Epithelial cell of proximal tubule (primary cell): ENCODE measurements around the gene MRPL14. TPM values are rescaled to one million over a fixed set of nuclear protein-coding genes. Genes with fewer than 3 reads are reported as not detected.

Experiments used
- DNase-seq: peaks from one replicate; pipeline ENCODE4 v3.0.0-alpha.2; 2011; ENCODE audit warnings: low read depth
- H3K4me3 ChIP-seq: 2 replicates; pipeline ENCODE4 v1.5.1; 2011; ENCODE audit warnings: low read depth, mild to moderate bottlenecking, low read length
- CTCF ChIP-seq: conservative IDR thresholded peaks from 2 replicates; pipeline ENCODE4 v1.5.1; 2012; ENCODE audit warnings: low read depth, mild to moderate bottlenecking, low read length
- total RNA-seq: library from RNA; depleted of rRNA; stranded (reverse); fragments of >200 nt; gene quantifications from 2 replicates; pipeline ENCODE4 v1.2.3, GENCODE V29; 2015

Gene MRPL14
- total RNA-seq, 1 donor from 2014 or later, result 95.5 TPM

- TF ChIP-seq CTCF, result no peak
- H3K4me3 ChIP-seq, result no peak overlapping the region
- DNase-seq, result no peak
Measured at GRCh38 chr6:44133981-44134711, 6.9 kb upstream of the MRPL14 start.

- H3K4me3 ChIP-seq, result no peak overlapping the region
- TF ChIP-seq CTCF, result no peak
- DNase-seq, result no peak
Measured at GRCh38 chr6:44133003-44133931, 6.0 kb upstream of the MRPL14 start.

GRCh38 chr6:44132476-44132875, 5.2 kb upstream of the MRPL14 start:
- DNase-seq, result no peak
- no peak for TF ChIP-seq CTCF
- H3K4me3 ChIP-seq, result no peak overlapping the region

- no peak overlapping the region for H3K4me3 ChIP-seq
- TF ChIP-seq CTCF, result no peak
- DNase-seq, result no peak
Measured at GRCh38 chr6:44131892-44132291, 4.6 kb upstream of the MRPL14 start.

GRCh38 chr6:44129841-44130322, 2.6 kb upstream of the MRPL14 start:
- no peak for TF ChIP-seq CTCF
- no peak for DNase-seq
- H3K4me3 ChIP-seq, result no peak overlapping the region

GRCh38 chr6:44128020-44128917, 1.0 kb upstream of the MRPL14 start:
- TF ChIP-seq CTCF, result no peak
- DNase-seq, result no peak
- H3K4me3 ChIP-seq, result peak overlapping the region; percentile 79
